Measurements from ENCODE around the gene AP4E1.
"Not testable (repeated sequence)": the region's sequence is repeated elsewhere in the genome, so short reads cannot be mapped to it uniquely, and the experiment has no call there.

AP4E1 gene

GRCh38 chr15:50911621-50912020, 3.1 kb downstream of the AP4E1 start:
- POLR2A ChIA-PET: no interaction called here
- DNase-seq (ENCODE audit: extremely low spot score): no peak
- CTCF ChIA-PET: no interaction called here
- no peak for TF ChIP-seq CTCF (IDR thresholded peaks at IDR 0.05; ENCODE audit: control extremely low read depth, extremely low read depth, low read depth, missing control alignments)

- ChIA-PET CTCF (interaction anchor here (0.6 to 3.2 kb wide), 3 partner anchors 9 to 21 kb away, joined by 3 to 15 read pairs (median 3); no protein-coding TSS in a partner anchor), POLR2A (no interaction called here)
- no peak for DNase-seq (ENCODE audit: extremely low spot score)
- TF ChIP-seq CTCF (IDR thresholded peaks at IDR 0.05; ENCODE audit: control extremely low read depth, extremely low read depth, low read depth, missing control alignments): no peak
Observed at GRCh38 chr15:50916400-50916799, 7.9 kb downstream of the AP4E1 start.

GRCh38 chr15:50919359-50919758, 10.9 kb downstream of the AP4E1 start:
- POLR2A ChIA-PET; DNase-seq (ENCODE audit: extremely low spot score); CTCF ChIA-PET: not testable (repeated sequence)

- CTCF ChIA-PET: interaction anchor here (3.3 kb wide), 1 partner anchor 9 kb away, joined by 15 read pairs; no protein-coding TSS in a partner anchor
- TF ChIP-seq CTCF (IDR thresholded peaks at IDR 0.05; ENCODE audit: control extremely low read depth, extremely low read depth, low read depth, missing control alignments): no peak
- POLR2A ChIA-PET: interaction anchor here (0.6 to 0.7 kb wide), 3 partner anchors 18 to 200 kb away, joined by 4 to 5 read pairs (median 4); no protein-coding TSS in a partner anchor
- DNase-seq (ENCODE audit: extremely low spot score): no peak
Observed at GRCh38 chr15:50925281-50925680, 16.8 kb downstream of the AP4E1 start.

GRCh38 chr15:50929062-50929461, 20.6 kb downstream of the AP4E1 start:
- TF ChIP-seq CTCF (IDR thresholded peaks at IDR 0.05; ENCODE audit: control extremely low read depth, extremely low read depth, low read depth, missing control alignments): no peak
- POLR2A ChIA-PET: no interaction called here
- CTCF ChIA-PET: no interaction called here
- DNase-seq (ENCODE audit: extremely low spot score): no peak

GRCh38 chr15:50930792-50931191, 22.3 kb downstream of the AP4E1 start:
- POLR2A ChIA-PET: no interaction called here

GRCh38 chr15:50933341-50933740, 24.9 kb downstream of the AP4E1 start:
- TF ChIP-seq CTCF (IDR thresholded peaks at IDR 0.05; ENCODE audit: control extremely low read depth, extremely low read depth, low read depth, missing control alignments): no peak
- ChIA-PET POLR2A (no interaction called here), CTCF (interaction anchor here (1.7 kb wide), 1 partner anchor 230 kb away, joined by 4 read pairs; no protein-coding TSS in a partner anchor)
- no peak for DNase-seq (ENCODE audit: extremely low spot score)

More at GRCh38 chr15:50930792-50931191, 22.3 kb downstream of the AP4E1 start:
- no peak for TF ChIP-seq CTCF (IDR thresholded peaks at IDR 0.05; ENCODE audit: control extremely low read depth, extremely low read depth, low read depth, missing control alignments)
- CTCF ChIA-PET: no interaction called here
- DNase-seq (ENCODE audit: extremely low spot score): no peak

Measured in GM10248 (cell line).